ELR (cell line): ENCODE results near the gene NECTIN1.

Experiments
- DNase-seq: peaks from one replicate; pipeline ENCODE4 v3.0.0-alpha.2; 2015; ENCODE audit warnings: low read depth

NECTIN1 gene

GRCh38 chr11:119671561-119672015 lies 57.4 kb downstream of the NECTIN1 start:
- DNase-seq = no peak

- no peak for DNase-seq
Measured at GRCh38 chr11:119671051-119671450, 57.9 kb downstream of the NECTIN1 start.

DNA sequence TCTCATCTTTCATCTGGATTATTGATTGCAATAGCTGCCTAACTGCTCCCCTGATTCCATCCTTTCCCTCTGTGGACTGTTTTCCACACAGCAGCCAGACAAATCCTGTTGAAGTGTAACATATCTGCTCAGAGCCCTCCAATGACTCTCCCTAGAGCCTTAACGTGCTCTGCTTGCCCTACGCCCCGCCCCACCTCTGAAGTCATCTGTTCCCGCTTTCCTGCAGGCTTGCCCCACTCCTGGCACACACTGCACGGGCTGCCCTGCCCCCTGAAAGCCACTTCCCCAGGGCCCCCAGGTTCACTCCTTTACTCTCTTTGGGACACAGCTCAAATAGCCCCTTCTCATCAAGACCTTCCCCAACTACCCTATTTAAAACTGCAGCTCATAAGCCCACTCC lies 59.5 kb downstream of the NECTIN1 start:
- no peak for DNase-seq

- DNase-seq = no peak
Measured at GRCh38 chr11:119668676-119669075, 60.3 kb downstream of the NECTIN1 start.

- peak; percentile 78 for DNase-seq
Measured at GRCh38 chr11:119666463-119667131, 62.4 kb downstream of the NECTIN1 start.

GRCh38 chr11:119666061-119666460 lies 62.9 kb downstream of the NECTIN1 start:
- no peak for DNase-seq

GRCh38 chr11:119664701-119665420 lies 64.1 kb downstream of the NECTIN1 start:
- no peak for DNase-seq

DNA sequence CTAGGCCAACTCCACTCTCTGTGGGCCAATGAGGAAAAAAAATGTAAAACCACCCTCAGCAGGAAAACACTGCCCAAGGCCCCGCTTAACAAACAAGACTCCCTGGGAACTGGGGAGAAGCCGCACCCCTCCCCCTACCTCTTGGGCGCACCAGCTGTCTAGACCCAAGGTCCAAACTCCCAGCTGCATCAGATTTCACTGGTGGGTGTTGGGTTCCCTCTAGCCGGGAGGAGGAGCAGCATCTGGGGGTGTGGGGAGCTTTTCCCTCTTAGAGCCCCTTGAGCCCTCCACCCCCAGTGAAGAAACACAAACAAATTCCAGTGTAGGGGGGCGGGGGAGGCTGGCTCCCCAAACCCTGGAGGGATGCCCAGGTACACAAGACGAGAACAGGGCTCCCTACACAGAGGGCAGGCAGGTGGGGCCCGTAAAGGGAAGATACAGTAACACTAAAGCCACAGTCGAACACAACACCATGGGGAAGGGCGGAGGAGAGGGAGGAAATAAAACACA lies 64.9 kb downstream of the NECTIN1 start:
- DNase-seq = no peak

DNA sequence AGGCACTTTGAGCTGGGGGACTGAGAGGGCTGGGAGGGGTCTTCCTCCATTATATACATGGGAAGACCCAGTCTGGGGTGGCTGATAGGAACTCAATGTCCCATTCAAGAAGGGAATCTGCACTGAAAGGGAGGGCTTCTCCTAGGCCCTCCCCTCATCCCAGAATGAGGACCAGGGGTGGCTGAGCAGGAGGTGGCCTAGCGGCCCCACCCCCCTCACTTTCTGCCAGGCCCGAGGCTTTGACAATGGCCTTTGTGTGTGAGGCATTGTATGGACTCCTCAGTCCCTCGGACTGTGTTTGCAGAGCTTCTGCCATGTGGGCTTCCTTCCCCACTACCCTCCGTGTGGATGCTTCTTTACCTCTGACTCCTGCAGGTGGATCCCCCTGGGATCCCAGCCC lies 65.7 kb downstream of the NECTIN1 start:
- DNase-seq = no peak

- no peak for DNase-seq
Measured at GRCh38 chr11:119661226-119661625, 67.8 kb downstream of the NECTIN1 start.

- DNase-seq = no peak
Measured at GRCh38 chr11:119659971-119660723, 68.9 kb downstream of the NECTIN1 start.

- no peak for DNase-seq
Measured at GRCh38 chr11:119652907-119653659, 75.9 kb downstream of the NECTIN1 start.

- DNase-seq = no peak
Measured at GRCh38 chr11:119651802-119652584, 77.0 kb downstream of the NECTIN1 start.

DNA sequence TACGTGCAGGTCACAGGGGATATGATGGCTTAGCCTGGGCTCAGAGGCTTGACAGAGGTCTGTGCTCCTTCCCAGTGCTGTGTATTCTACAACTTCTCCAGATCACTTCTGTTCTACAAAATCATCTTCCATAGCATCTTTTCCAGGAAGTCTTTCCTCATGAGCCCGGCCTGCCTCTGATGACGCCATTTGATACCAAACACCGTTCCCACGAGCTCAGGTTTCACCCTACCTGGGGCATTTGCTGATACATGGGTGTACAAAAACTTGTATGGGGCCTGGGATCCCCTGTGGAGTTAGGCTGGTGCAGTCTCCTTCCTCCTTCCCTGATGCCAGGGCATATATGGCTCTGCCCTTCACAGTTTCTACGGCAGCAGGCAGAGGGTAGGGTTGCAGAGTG lies 78.7 kb downstream of the NECTIN1 start:
- no peak for DNase-seq

- DNase-seq = no peak
Measured at GRCh38 chr11:119647254-119647653, 81.7 kb downstream of the NECTIN1 start.

DNA sequence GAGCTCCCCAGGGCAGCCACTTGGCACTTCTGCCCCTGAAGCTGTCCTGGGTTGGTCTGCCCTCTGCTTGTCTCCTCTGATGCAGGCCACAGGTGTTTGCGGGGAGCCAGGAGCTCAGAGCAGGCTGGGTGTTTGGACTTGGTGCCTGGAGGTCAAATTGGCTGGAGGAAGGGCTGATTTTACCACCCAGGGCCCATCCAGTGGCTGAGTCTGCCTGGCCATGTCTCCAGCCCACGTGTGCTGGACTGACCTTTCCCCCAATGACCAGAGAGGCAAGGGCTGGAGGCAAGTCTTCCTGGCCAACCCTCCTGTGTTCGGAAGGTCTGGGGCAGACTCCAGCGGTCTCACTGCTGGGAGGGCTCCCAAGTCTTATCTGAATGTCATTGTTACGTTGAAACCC lies 84.0 kb downstream of the NECTIN1 start:
- DNase-seq = no peak

DNA sequence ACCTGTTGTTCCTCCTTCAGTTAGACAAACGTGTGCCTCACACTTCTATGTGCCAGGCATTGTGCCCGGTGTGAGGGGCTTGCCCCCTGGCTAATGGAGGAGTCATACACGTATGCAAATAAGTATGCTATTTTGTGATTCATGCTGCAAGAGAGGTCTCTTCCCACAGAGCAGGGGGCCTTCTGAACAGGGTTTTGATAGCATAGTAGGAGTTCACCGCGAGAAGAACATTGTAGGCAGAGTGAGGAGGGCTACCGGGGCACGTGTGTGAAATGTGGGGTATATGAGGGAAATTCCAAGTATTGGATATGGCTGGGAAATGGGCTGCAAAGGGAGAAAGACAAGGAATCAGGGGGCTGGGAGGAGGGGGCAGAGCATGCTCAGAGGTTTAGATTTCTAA lies 84.5 kb downstream of the NECTIN1 start:
- no peak for DNase-seq

DNA sequence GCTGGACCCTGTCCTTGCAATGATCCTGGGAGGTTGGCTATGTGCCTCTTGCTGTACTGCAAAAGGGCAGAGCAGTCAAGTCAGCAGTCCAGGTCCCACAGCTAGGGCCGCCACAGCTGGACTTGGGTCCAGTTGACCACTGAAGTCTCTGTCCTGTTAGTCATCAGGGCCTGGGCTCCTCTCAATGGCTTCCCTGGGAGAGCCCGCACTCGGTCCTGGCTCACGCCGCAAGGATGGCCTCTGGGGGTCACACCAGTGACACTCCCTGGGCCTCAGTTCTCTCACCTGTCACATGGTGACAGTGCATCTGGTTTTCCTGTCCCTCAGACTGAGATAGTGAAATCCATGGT lies 85.1 kb downstream of the NECTIN1 start:
- DNase-seq = no peak

GRCh38 chr11:119643212-119643875 lies 85.7 kb downstream of the NECTIN1 start:
- DNase-seq = no peak

- DNase-seq = peak; percentile 33
Measured at GRCh38 chr11:119641983-119642745, 86.8 kb downstream of the NECTIN1 start.
